ENCODE data around the gene FAM227B.

The FAM227B gene

GRCh38 chr15:49303003-49303402 is 317.6 kb downstream of the FAM227B start:
- in situ Hi-C loops (cut with MboI; ENCODE audit: low sequenced_read_pairs) = no loop called here

GRCh38 chr15:49301562-49301961 is 319.1 kb downstream of the FAM227B start:
- in situ Hi-C loops (cut with MboI; ENCODE audit: low sequenced_read_pairs) = no loop called here

GRCh38 chr15:49300856-49301255 is 319.8 kb downstream of the FAM227B start:
- in situ Hi-C loops (cut with MboI; ENCODE audit: low sequenced_read_pairs) = no loop called here

- in situ Hi-C loops (cut with MboI; ENCODE audit: low sequenced_read_pairs) = no loop called here
These were observed 323.0 kb downstream of the FAM227B start for GRCh38 chr15:49297584-49297983.

GRCh38 chr15:49296258-49296657 is 324.4 kb downstream of the FAM227B start:
- in situ Hi-C loops (cut with MboI; ENCODE audit: low sequenced_read_pairs) = no loop called here

- in situ Hi-C loops (cut with MboI; ENCODE audit: low sequenced_read_pairs) = no loop called here
These were observed 326.7 kb downstream of the FAM227B start for GRCh38 chr15:49293941-49294340.

GRCh38 chr15:49290191-49290590 is 330.4 kb downstream of the FAM227B start:
- in situ Hi-C loops (cut with MboI; ENCODE audit: low sequenced_read_pairs) = no loop called here

- in situ Hi-C loops (cut with MboI; ENCODE audit: low sequenced_read_pairs) = no loop called here
These were observed 332.2 kb downstream of the FAM227B start for GRCh38 chr15:49288391-49288790.

- in situ Hi-C loops (cut with MboI; ENCODE audit: low sequenced_read_pairs) = no loop called here
These were observed 333.1 kb downstream of the FAM227B start for GRCh38 chr15:49287481-49287880.

GRCh38 chr15:49286649-49287404 is 333.8 kb downstream of the FAM227B start:
- in situ Hi-C loops (cut with MboI; ENCODE audit: low sequenced_read_pairs) = no loop called here

- in situ Hi-C loops (cut with MboI; ENCODE audit: low sequenced_read_pairs) = no loop called here
These were observed 338.3 kb downstream of the FAM227B start for GRCh38 chr15:49282366-49282765.

- in situ Hi-C loops (cut with MboI; ENCODE audit: low sequenced_read_pairs) = no loop called here
These were observed 340.8 kb downstream of the FAM227B start for GRCh38 chr15:49279521-49280456.

GRCh38 chr15:49278751-49279150 is 341.9 kb downstream of the FAM227B start:
- in situ Hi-C loops (cut with MboI; ENCODE audit: low sequenced_read_pairs) = no loop called here

All from HL-60/S4 treated with retinoic acid at 250 ng/mL for 4 days and 3 days (cell line).